Measurements from ENCODE around the gene GADL1. TPM values are rescaled to one million over a fixed set of nuclear protein-coding genes. Genes with fewer than 3 reads are reported as not detected.

GADL1 gene
- total RNA-seq, 1 experiment from 2014 or later, result 0.08 TPM

- DNase-seq, result no peak
- Histone ChIP-seq H3K36me3 (no peaks in the 10 kb centered on the region), H3K27ac (no peak overlapping the region), H3K27me3 (no peaks in the 10 kb centered on the region), H3K4me1 (no peaks in the 10 kb centered on the region), H3K9me3 (replicated peaks) (no peaks in the 10 kb centered on the region), H3K4me3 (no peak overlapping the region)
These were observed 14.1 kb upstream of the GADL1 start for GRCh38 chr3:30908456-30909037.

DNA sequence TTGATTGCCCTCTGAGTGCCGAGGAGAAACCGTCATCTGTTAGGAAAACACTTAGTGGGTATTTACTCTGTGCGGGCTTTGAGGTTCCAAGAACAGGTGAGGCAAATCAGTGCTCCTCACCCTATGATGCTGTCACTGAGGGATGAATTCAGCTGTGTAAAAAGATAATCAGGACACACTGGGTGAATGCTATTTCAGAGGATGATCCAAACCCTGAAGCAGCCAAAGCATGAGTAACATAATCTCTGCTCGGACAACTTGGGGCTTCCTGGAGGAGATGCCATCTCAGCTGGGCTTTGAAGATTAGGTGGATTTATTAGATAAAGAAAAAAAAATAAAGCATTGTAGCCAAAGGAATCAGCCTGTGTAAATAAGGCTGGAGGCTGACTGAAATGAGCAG is 10.5 kb upstream of the GADL1 start:
- Histone ChIP-seq H3K4me1 (no peaks in the 10 kb centered on the region), H3K27me3 (no peaks in the 10 kb centered on the region), H3K27ac (no peak overlapping the region), H3K4me3 (no peak overlapping the region), H3K36me3 (no peaks in the 10 kb centered on the region), H3K9me3 (replicated peaks) (no peaks in the 10 kb centered on the region)
- peak; percentile 5 to 20 for DNase-seq

DNA sequence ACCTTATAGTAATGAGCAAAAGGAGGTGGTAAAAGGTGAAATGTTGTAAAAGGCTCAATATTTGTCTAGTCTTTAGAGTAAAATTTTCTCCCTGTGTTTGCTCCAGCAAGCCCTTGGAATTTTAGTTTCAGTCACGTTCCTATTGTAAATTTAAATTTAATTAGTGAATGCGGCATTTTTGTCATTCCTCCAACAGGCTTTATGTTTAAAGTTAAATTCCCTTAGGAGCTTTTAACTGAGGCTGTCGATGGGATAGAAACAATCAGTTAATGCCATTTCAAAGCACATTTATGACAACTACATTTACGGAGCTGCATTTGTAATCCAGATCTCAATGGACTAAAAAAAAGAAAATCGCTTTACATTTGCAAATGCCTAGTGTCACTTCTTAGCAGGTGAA is 868 bp upstream of the GADL1 start:
- H3K27ac ChIP-seq, result no peak overlapping the region
- no peaks in the 10 kb centered on the region for H3K9me3 ChIP-seq (replicated peaks)
- H3K4me3 ChIP-seq, result no peak overlapping the region
- H3K27me3 ChIP-seq, result no peaks in the 10 kb centered on the region
- no peaks in the 10 kb centered on the region for H3K4me1 ChIP-seq
- no peaks in the 10 kb centered on the region for H3K36me3 ChIP-seq
- DNase-seq, result no peak

DNA sequence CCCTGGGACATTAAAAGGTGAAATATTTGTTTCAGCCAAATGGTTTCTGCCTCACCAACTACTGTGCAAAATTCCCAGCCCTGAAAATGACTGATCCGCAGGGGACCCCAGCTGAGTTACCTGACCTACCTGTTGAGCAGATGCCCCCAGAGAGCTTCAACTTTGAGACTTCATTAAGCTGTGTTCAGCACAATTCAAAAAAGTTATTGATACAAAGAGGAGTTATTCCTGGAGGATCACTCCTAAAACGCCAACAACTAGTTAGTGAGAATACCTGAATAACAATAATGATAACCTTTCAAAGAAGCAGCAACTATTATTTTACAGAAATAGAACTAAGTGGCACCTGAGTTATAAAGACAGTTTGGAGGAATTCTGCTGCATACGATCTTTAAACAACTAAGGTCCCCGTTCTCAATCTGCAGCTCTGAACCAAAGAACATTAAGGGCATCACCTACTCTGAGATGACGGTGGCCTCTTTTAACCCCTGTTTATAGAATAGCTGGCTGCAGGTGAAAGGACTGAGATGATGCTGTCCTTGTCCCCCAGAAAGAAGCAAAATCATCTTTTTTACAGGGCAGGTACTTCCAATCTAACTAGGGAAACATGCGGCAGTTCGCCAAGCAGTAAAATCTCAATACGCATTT is 659 bp downstream of the GADL1 start:
- H3K9me3 ChIP-seq (replicated peaks), result no peaks in the 10 kb centered on the region
- no peaks in the 10 kb centered on the region for H3K27me3 ChIP-seq
- no peak for DNase-seq
- H3K36me3 ChIP-seq, result no peaks in the 10 kb centered on the region
- H3K4me1 ChIP-seq, result no peaks in the 10 kb centered on the region
- H3K4me3 ChIP-seq, result no peak overlapping the region
- H3K27ac ChIP-seq, result no peak overlapping the region

DNA sequence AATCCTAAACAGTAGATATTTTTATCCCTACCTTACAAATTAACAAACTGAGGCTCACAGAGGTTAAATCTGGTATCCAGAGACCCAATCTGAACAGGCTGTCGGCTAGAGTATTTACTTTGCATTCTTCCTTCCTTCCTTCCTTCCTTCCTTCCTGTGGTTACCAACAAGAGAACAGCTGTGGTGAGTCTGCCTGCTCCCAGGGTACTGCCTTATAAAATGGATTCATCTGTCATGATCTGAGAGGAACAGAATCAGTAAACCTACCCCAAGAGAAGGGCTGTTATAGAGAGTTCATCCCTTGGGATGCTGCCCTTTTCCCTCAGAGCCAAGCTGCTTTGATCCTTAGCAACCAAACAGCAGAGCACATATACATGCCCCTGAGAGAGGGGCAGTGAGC is 3.6 kb downstream of the GADL1 start:
- H3K4me1 ChIP-seq, result no peaks in the 10 kb centered on the region
- no peaks in the 10 kb centered on the region for H3K9me3 ChIP-seq (replicated peaks)

GRCh38 chr3:30886888-30887287 is 7.6 kb downstream of the GADL1 start:
- H3K27ac ChIP-seq, result no peak overlapping the region
- H3K4me3 ChIP-seq, result no peak overlapping the region
- H3K27me3 ChIP-seq, result no peaks in the 10 kb centered on the region
- DNase-seq, result no peak
- no peaks in the 10 kb centered on the region for H3K36me3 ChIP-seq
- H3K9me3 ChIP-seq (replicated peaks), result no peaks in the 10 kb centered on the region
- H3K4me1 ChIP-seq, result no peaks in the 10 kb centered on the region

More for the DNA sequence above, 3.6 kb downstream of the GADL1 start:
- Histone ChIP-seq H3K36me3 (no peaks in the 10 kb centered on the region), H3K4me3 (no peak overlapping the region), H3K27me3 (no peaks in the 10 kb centered on the region), H3K27ac (no peak overlapping the region)
- peak in 1 of 2 experiments; percentile 36 for DNase-seq

DNA sequence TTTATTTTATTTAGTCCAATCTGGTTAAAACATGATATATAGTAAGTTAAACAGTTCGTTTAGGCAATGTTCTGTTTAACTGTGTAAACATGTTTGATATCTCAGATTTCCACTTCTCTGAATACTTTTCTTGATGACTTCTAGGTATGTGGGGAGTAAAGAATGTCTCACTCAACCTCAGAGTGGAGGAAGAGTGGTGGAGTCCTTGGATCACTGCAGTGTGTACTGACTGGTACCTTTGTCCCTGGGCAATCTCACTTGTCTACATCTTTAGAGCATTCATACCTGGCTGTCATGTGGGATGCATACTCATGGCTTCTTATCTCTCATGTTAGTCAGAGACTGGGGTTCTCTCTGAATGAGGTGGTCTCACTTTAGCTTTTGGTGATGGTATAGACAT is 15.6 kb downstream of the GADL1 start:
- no peak for DNase-seq
- Histone ChIP-seq H3K36me3 (no peaks in the 10 kb centered on the region), H3K4me1 (no peaks in the 10 kb centered on the region), H3K27ac (no peak overlapping the region), H3K27me3 (no peaks in the 10 kb centered on the region), H3K4me3 (no peak overlapping the region), H3K9me3 (replicated peaks) (no peaks in the 10 kb centered on the region)

DNA sequence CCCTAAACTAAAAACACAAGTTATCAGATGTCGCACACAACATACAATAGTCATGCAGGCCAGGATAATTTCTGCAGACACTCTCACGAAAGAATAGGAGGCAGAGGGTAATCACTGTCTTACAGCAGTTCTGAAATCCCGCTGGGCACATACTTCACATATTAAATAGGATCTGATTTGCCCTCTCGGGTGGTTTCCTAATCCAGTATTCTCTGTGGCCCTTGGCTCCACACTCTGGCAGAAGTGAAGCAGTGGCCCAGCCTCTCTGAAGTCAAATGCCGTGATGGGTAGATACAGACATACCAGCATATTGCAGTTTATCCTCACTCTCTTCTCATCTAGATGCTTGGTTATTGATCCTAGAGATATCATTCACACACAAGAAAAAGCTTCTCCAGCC is 19.0 kb downstream of the GADL1 start:
- H3K27me3 ChIP-seq, result no peaks in the 10 kb centered on the region
- no peak for DNase-seq
- no peak overlapping the region for H3K27ac ChIP-seq
- no peak overlapping the region for H3K4me3 ChIP-seq
- no peaks in the 10 kb centered on the region for H3K9me3 ChIP-seq (replicated peaks)
- H3K4me1 ChIP-seq, result no peaks in the 10 kb centered on the region
- no peaks in the 10 kb centered on the region for H3K36me3 ChIP-seq

DNA sequence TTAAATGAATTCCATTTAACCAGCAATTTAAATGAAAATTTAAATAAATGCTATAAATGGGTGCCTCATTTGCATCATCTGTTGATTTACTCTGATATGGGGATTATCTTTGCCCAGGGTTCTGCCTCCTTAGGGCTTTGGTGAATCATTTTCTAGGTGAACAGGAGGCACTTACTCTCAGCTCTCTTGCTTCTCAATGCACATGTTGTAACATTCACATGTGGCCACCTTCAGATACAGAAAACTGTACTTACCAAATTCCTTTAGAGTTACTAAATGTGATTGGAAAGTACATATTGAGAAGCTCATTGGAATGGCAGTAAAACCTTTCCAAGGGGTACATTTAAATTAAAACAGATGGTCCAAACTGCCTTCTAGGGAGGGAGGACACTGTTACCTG is 20.8 kb downstream of the GADL1 start:
- Histone ChIP-seq H3K36me3 (no peaks in the 10 kb centered on the region), H3K4me1 (no peaks in the 10 kb centered on the region), H3K4me3 (no peak overlapping the region), H3K27me3 (no peaks in the 10 kb centered on the region), H3K9me3 (replicated peaks) (no peaks in the 10 kb centered on the region), H3K27ac (no peak overlapping the region)
- no peak for DNase-seq

GRCh38 chr3:30872879-30873278 is 21.6 kb downstream of the GADL1 start:
- Histone ChIP-seq H3K27me3 (no peaks in the 10 kb centered on the region), H3K27ac (no peak overlapping the region), H3K36me3 (no peaks in the 10 kb centered on the region), H3K4me1 (no peaks in the 10 kb centered on the region), H3K9me3 (replicated peaks) (no peaks in the 10 kb centered on the region), H3K4me3 (no peak overlapping the region)
- DNase-seq, result no peak

DNA sequence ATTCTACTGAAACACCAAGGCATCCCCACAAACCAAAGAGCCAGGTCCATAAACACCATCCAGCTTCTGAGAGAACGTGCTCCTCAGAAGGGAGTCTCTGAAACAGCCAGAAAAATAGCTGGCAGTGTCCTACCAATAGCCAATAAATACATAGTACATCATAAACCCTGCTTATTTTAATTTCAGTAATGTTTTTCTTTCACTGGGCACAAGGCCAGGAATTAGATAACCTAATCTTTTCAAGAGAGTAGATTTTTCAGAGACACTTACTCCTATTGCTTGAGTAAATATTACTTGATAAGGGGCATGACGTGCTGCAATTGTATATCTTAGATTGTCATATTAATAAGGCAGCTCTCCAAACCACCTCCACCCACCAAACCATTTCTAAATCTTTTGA is 22.7 kb downstream of the GADL1 start:
- H3K27ac ChIP-seq, result no peak overlapping the region
- H3K9me3 ChIP-seq (replicated peaks), result no peaks in the 10 kb centered on the region
- no peaks in the 10 kb centered on the region for H3K27me3 ChIP-seq
- no peak overlapping the region for H3K4me3 ChIP-seq
- no peaks in the 10 kb centered on the region for H3K36me3 ChIP-seq
- H3K4me1 ChIP-seq, result no peaks in the 10 kb centered on the region
- DNase-seq, result no peak

GRCh38 chr3:30864836-30865235 is 29.6 kb downstream of the GADL1 start:
- Histone ChIP-seq H3K9me3 (replicated peaks) (no peaks in the 10 kb centered on the region), H3K4me3 (no peak overlapping the region), H3K27ac (no peak overlapping the region), H3K27me3 (no peaks in the 10 kb centered on the region), H3K36me3 (no peaks in the 10 kb centered on the region), H3K4me1 (no peaks in the 10 kb centered on the region)
- no peak for DNase-seq

DNA sequence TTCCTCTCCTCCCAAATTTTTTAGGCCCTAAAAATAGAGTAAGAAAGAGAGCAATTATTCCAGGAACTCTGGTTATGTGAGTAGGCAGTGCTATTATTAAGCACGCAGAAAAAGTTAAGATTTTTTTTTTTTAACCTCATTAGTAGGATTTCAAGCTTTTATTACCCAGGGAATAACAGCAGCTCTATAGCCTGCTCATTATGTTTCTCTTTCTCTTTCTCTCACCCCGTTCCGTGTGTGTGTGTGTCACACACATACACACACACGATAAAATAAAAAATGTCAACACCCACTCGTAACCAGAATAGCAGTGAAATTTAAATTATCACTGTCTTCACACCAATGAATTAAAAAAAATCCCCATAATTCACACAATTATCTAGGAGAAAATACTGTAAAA is 30.3 kb downstream of the GADL1 start:
- DNase-seq, result no peak
- Histone ChIP-seq H3K4me1 (no peaks in the 10 kb centered on the region), H3K36me3 (no peaks in the 10 kb centered on the region), H3K27ac (no peak overlapping the region), H3K4me3 (no peak overlapping the region), H3K9me3 (replicated peaks) (no peaks in the 10 kb centered on the region), H3K27me3 (no peaks in the 10 kb centered on the region)

DNA sequence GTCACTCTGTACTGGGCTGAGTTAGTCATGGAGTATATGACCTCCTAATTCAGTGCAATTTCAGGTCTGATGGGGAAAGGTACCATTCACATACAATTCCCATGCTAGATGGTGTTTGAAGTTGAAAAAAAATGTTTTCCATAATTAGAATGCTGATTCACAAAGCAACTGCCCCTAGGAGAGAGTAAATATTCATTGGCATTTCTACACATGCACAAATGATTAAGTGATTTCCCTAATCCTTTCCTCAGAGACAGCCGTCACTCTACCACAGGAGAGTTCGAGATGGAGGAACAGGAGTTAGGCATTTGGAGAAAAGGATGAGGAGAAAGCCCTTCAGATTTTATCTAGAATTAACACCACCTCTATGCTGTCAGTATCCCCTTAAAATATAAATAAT is 32.5 kb downstream of the GADL1 start:
- Histone ChIP-seq H3K4me3 (no peak overlapping the region), H3K4me1 (no peaks in the 10 kb centered on the region), H3K27ac (no peak overlapping the region), H3K9me3 (replicated peaks) (no peaks in the 10 kb centered on the region), H3K36me3 (no peaks in the 10 kb centered on the region), H3K27me3 (no peaks in the 10 kb centered on the region)
- DNase-seq, result no peak

- Histone ChIP-seq H3K27me3 (no peaks in the 10 kb centered on the region), H3K9me3 (replicated peaks) (no peaks in the 10 kb centered on the region), H3K27ac (no peak overlapping the region), H3K4me3 (no peak overlapping the region), H3K4me1 (no peaks in the 10 kb centered on the region), H3K36me3 (no peaks in the 10 kb centered on the region)
- no peak for DNase-seq
These were observed 35.5 kb downstream of the GADL1 start for GRCh38 chr3:30858894-30859389.
